Adipocyte (in vitro differentiated cells): Measurements from ENCODE around the gene COMMD1.
"Not testable (repeated sequence)": the region's sequence is repeated elsewhere in the genome, so short reads cannot be mapped to it uniquely, and the experiment has no call there.

Experiments used
- DNase-seq: peaks from one replicate; pipeline ENCODE4 v3.0.0-alpha.2; 2015; ENCODE audit warnings: low read depth
- H3K27me3 ChIP-seq: replicated peaks from 2 replicates; pipeline ENCODE4 v1.7.0; 2013; ENCODE audit warnings: mild to moderate bottlenecking, low read length, moderate library complexity; ENCODE audit not compliant: control insufficient read depth, insufficient read depth
- H3K36me3 ChIP-seq: 2 replicates; pipeline ENCODE4 v1.7.0; 2013; ENCODE audit warnings: low read length, mild to moderate bottlenecking, moderate library complexity; ENCODE audit not compliant: control insufficient read depth, insufficient read depth, severe bottlenecking
- H3K4me1 ChIP-seq: 2 replicates; pipeline ENCODE4 v1.7.0; 2013; ENCODE audit warnings: mild to moderate bottlenecking, low read length, moderate library complexity; ENCODE audit not compliant: control insufficient read depth, insufficient read depth
- H3K4me3 ChIP-seq: 2 replicates; pipeline ENCODE4 v1.7.0; 2013; ENCODE audit warnings: mild to moderate bottlenecking, low read length, moderate library complexity
- H3K9ac ChIP-seq: 2 replicates; pipeline ENCODE4 v1.7.0; 2013; ENCODE audit warnings: mild to moderate bottlenecking, low read length, moderate library complexity
- H3K9me3 ChIP-seq: 2 replicates; pipeline ENCODE4 v1.7.0; 2013; ENCODE audit warnings: mild to moderate bottlenecking, low read length, moderate library complexity; ENCODE audit not compliant: control insufficient read depth

COMMD1 gene

GRCh38 chr2:62118160-62118559 is 212.7 kb downstream of the COMMD1 start:
- DNase-seq = peak; percentile 1
- Histone ChIP-seq H3K4me3 (no peak overlapping the region), H3K4me1 (no peaks in the 10 kb centered on the region), H3K9ac (no peak overlapping the region), H3K27me3 (no peaks in the 10 kb centered on the region), H3K9me3 (no peaks in the 10 kb centered on the region), H3K36me3 (no peaks in the 10 kb centered on the region)

- Histone ChIP-seq H3K27me3 (no peaks in the 10 kb centered on the region), H3K9ac (no peak overlapping the region), H3K9me3 (no peaks in the 10 kb centered on the region), H3K4me1 (no peaks in the 10 kb centered on the region), H3K4me3 (no peak overlapping the region), H3K36me3 (no peaks in the 10 kb centered on the region)
- no peak for DNase-seq
Measured at GRCh38 chr2:62119311-62119974, 214.0 kb downstream of the COMMD1 start.

GRCh38 chr2:62126239-62126638 is 220.8 kb downstream of the COMMD1 start:
- not testable (repeated sequence) for DNase-seq, H3K9ac ChIP-seq, H3K36me3 ChIP-seq, H3K27me3 ChIP-seq, H3K4me3 ChIP-seq, H3K4me1 ChIP-seq, H3K9me3 ChIP-seq

GRCh38 chr2:62133320-62133823 is 227.9 kb downstream of the COMMD1 start:
- Histone ChIP-seq H3K4me3 (no peak overlapping the region), H3K9me3 (no peaks in the 10 kb centered on the region), H3K4me1 (peaks cover 7% of the 10 kb centered on the region), H3K9ac (no peak overlapping the region), H3K27me3 (no peaks in the 10 kb centered on the region), H3K36me3 (peaks cover 2% of the 10 kb centered on the region)
- DNase-seq = no peak

DNA sequence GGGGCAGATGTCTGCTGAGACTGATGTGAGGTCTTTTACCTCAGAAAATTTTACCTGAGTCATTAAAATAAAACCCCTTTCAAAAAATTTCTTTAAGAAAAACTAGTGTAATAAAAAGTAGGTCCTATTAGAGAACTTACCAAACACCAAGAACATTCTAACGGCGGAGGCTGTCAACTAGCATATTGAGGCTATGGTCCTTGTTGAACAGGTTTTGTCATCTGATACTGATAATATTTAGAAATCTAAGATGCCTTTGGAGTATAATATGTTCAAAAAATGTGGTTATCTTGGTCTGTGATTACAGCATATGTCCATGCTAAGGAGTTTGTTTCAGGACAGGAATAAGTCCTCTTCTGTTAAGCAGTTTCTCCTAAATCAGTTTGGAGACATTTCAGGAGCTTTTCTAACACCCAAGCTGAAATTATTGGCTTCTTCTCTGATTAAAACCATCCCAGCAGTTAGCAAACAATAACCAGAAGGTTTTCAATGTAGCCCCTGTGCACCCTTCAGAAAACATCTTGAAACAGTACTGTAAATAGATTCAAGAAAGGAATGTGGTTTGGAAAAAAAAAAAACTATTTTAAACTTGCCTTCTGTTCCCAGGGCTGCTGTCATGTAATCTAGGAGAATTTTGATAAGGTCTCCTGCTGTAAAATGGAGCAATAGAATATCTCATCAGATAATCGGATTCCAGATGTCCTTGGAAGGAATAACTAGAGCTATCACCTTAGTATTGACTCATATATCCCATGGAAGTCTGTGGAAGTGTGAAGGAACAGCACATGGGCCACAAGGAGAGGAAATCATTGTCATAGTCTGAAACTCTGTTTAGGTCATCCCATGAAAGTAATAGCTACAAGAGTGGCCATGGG is 231.7 kb downstream of the COMMD1 start:
- Histone ChIP-seq H3K36me3 (peaks cover 2% of the 10 kb centered on the region), H3K4me1 (peaks cover 7% of the 10 kb centered on the region), H3K9ac (no peak overlapping the region), H3K9me3 (no peaks in the 10 kb centered on the region), H3K4me3 (no peak overlapping the region), H3K27me3 (no peaks in the 10 kb centered on the region)
- DNase-seq = peak; percentile 39

GRCh38 chr2:62140426-62141141 is 235.1 kb downstream of the COMMD1 start:
- H3K36me3 ChIP-seq = peaks cover 2% of the 10 kb centered on the region
- H3K4me1 ChIP-seq = peaks cover 7% of the 10 kb centered on the region
- no peak for DNase-seq
- H3K4me3 ChIP-seq = no peak overlapping the region
- no peak overlapping the region for H3K9ac ChIP-seq
- no peaks in the 10 kb centered on the region for H3K27me3 ChIP-seq
- no peaks in the 10 kb centered on the region for H3K9me3 ChIP-seq

- Histone ChIP-seq H3K36me3 (peaks cover 2% of the 10 kb centered on the region), H3K27me3 (no peaks in the 10 kb centered on the region), H3K9ac (no peak overlapping the region), H3K4me3 (no peak overlapping the region), H3K4me1 (peaks cover 7% of the 10 kb centered on the region), H3K9me3 (no peaks in the 10 kb centered on the region)
- DNase-seq = no peak
Measured at GRCh38 chr2:62141142-62141740, 235.8 kb downstream of the COMMD1 start.

- no peak overlapping the region for H3K4me3 ChIP-seq
- peaks cover 7% of the 10 kb centered on the region for H3K4me1 ChIP-seq
- no peak overlapping the region for H3K9ac ChIP-seq
- H3K9me3 ChIP-seq = no peaks in the 10 kb centered on the region
- no peaks in the 10 kb centered on the region for H3K27me3 ChIP-seq
- no peak for DNase-seq
- no peaks in the 10 kb centered on the region for H3K36me3 ChIP-seq
Measured at GRCh38 chr2:62142054-62142453, 236.6 kb downstream of the COMMD1 start.

- Histone ChIP-seq H3K4me3 (no peak overlapping the region), H3K36me3 (no peaks in the 10 kb centered on the region), H3K27me3 (no peaks in the 10 kb centered on the region), H3K4me1 (peaks cover 12% of the 10 kb centered on the region), H3K9me3 (no peaks in the 10 kb centered on the region), H3K9ac (no peak overlapping the region)
- DNase-seq = no peak
Measured at GRCh38 chr2:62143696-62144095, 238.2 kb downstream of the COMMD1 start.

GRCh38 chr2:62144689-62145477 is 239.4 kb downstream of the COMMD1 start:
- H3K27me3 ChIP-seq = no peaks in the 10 kb centered on the region
- no peak overlapping the region for H3K4me3 ChIP-seq
- H3K4me1 ChIP-seq = peaks cover 24% of the 10 kb centered on the region
- no peaks in the 10 kb centered on the region for H3K36me3 ChIP-seq
- H3K9me3 ChIP-seq = no peaks in the 10 kb centered on the region
- no peak overlapping the region for H3K9ac ChIP-seq
- no peak for DNase-seq
